ENCODE measurements around the gene PRKAA2.

PRKAA2 gene

GRCh38 chr1:56655991-56656613 lies 11.0 kb downstream of the PRKAA2 start:
- TF ChIP-seq CTCF (IDR thresholded peaks at IDR 0.05; ENCODE audit: insufficient read depth, low read depth, low read length, missing control alignments): no peak
- H3K4me3 ChIP-seq (ENCODE audit: low read depth, low read length): no peak overlapping the region
- no peak for DNase-seq (ENCODE audit: low read depth)

GRCh38 chr1:56658254-56658653 lies 13.1 kb downstream of the PRKAA2 start:
- no peak for DNase-seq (ENCODE audit: low read depth)
- no peak overlapping the region for H3K4me3 ChIP-seq (ENCODE audit: low read depth, low read length)
- no peak for TF ChIP-seq CTCF (IDR thresholded peaks at IDR 0.05; ENCODE audit: insufficient read depth, low read depth, low read length, missing control alignments)

DNA sequence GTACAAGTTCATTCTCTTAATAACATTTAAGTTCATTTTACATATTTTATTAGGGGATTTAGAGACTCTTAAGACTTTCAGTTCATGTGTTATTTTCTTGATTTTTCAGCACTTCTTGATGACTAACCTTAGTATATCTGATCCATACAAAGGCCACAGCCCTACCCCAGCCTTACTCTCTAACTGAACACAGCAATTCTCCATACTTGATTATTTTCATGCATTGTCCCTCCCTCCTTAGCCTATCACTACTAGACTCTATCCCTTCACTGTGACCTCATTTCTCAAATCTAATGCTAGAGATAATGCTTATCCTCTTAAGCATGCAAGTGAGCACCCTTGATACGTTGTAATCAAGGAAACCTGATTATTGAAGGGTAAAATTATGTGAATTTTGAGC lies 15.2 kb downstream of the PRKAA2 start:
- no peak for TF ChIP-seq CTCF (IDR thresholded peaks at IDR 0.05; ENCODE audit: insufficient read depth, low read depth, low read length, missing control alignments)
- H3K4me3 ChIP-seq (ENCODE audit: low read depth, low read length): no peak overlapping the region
- no peak for DNase-seq (ENCODE audit: low read depth)

DNA sequence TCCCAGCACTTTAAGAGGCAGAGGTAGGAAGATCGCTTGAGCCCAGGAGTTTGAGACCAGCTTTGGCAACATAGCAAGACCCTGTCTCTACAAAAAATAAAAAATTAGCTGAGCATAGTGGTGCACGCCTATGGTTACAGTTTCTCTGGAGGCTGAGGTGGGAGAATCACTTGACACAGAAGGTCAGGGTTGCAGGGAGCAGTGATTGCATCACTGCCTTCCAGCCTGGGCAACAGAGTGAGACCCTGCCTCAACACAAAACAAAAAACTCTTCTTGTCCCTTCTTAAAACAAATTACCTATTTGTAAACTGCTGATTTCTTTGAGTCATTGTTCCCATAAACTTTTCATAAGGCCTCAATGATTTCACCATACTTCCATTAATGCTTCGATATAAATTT lies 18.7 kb downstream of the PRKAA2 start:
- no peak for DNase-seq (ENCODE audit: low read depth)
- H3K4me3 ChIP-seq (ENCODE audit: low read depth, low read length): no peak overlapping the region
- no peak for TF ChIP-seq CTCF (IDR thresholded peaks at IDR 0.05; ENCODE audit: insufficient read depth, low read depth, low read length, missing control alignments)

GRCh38 chr1:56665384-56665783 lies 20.3 kb downstream of the PRKAA2 start:
- H3K4me3 ChIP-seq (ENCODE audit: low read depth, low read length): no peak overlapping the region
- DNase-seq (ENCODE audit: low read depth): no peak
- no peak for TF ChIP-seq CTCF (IDR thresholded peaks at IDR 0.05; ENCODE audit: insufficient read depth, low read depth, low read length, missing control alignments)

DNA sequence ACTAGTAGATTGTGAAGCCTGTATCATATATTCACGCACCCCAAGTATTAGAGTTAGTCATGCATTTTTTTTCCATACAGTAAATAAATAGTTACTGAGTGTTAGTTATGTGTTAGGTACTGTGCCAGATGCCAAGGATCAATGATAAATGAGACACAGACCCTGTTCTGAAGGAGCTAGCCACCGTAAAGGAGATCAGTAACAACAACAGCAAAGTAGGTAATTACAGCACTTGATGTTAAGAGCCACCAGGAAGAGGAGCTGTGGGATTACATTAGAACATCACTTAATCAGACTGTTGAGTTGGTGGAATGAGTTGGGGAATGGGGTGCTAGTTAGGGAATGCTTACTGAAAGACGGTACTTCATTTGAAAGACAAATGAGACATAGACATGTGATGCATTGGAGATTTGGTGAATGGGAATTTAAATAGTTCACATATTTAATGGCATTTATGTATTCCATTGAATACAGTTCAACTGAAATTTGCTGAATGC lies 21.0 kb downstream of the PRKAA2 start:
- H3K4me3 ChIP-seq (ENCODE audit: low read depth, low read length): no peak overlapping the region
- no peak for DNase-seq (ENCODE audit: low read depth)
- TF ChIP-seq CTCF (IDR thresholded peaks at IDR 0.05; ENCODE audit: insufficient read depth, low read depth, low read length, missing control alignments): no peak

- H3K4me3 ChIP-seq (ENCODE audit: low read depth, low read length): no peak overlapping the region
- no peak for DNase-seq (ENCODE audit: low read depth)
- TF ChIP-seq CTCF (IDR thresholded peaks at IDR 0.05; ENCODE audit: insufficient read depth, low read depth, low read length, missing control alignments): no peak
These were observed 25.2 kb downstream of the PRKAA2 start for GRCh38 chr1:56670350-56670749.
